Ramos (cell line): ENCODE measurements around the gene CDK19.
"Not testable (repeated sequence)": the region's sequence is repeated elsewhere in the genome, so short reads cannot be mapped to it uniquely, and the experiment has no call there.

Experiments
- in situ Hi-C: fragments of 300-500 bp; cut with MboI; formaldehyde crosslinking; loops from one replicate; pipeline ENCODE4 v1.14.3; 2022; ENCODE audit warnings: low sequenced_read_pairs; ENCODE audit not compliant: unreplicated experiment

Gene CDK19

DNA sequence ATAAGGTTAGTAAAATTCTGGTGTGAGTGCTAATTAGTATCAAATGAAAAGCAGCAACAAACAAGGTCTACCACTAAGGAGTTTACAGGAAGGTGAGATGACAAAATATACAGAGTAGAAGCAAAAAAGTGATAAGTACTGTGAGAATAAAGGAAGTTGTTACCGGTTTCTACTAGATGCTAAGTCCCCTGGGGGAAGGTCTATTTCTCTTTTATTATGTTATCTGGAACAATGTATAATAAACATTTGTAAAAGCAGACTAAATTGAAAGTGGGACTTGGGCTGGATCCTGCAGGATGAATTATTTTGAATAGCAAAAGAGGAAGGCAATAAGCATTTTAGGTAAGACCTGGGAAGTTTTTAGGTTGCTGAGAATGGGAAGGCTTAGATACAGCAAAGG is 180.2 kb downstream of the CDK19 start:
- in situ Hi-C loops = no loop called here

DNA sequence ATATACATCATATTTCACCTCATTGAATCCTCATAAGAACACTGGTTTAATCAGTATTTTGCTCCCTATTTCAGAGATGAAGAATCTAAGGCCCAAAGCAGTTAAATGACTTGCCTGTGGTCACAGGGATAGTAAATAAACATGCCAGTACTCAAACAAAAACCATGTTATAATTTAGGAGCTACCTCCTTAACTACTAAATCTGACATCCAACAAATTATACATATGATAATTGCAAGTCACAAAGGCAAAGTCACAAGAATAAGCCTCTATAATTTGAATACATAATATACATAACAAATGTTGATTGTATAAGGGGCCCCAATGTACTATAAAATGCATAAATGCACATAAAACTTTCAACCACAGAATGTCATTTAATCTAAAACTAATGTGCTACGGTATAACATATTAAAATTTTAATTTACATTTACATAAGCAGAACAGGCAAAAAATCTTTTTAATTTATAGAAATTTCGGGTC is 181.5 kb downstream of the CDK19 start:
- in situ Hi-C loops = no loop called here

DNA sequence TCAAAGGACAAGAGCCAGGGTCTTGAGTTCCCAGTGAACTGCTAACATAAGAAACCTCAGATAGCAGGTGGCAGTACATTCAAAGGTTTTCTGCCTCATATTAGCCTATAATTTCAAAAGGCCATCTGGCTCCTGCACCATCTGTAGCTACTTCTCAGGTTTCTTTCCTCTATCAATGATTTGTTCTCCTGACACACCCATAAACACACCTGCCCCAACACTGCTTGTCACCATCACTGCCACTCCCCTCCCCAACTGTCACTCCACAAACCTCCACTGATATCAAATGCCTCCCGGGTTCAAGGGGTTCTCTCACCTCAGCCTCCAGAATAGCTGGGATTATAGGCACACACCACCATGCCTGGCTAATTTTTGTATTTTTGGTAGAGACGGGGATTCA is 186.1 kb downstream of the CDK19 start:
- in situ Hi-C loops = no loop called here

GRCh38 chr6:110628330-110628729 is 186.9 kb downstream of the CDK19 start:
- in situ Hi-C loops = no loop called here

DNA sequence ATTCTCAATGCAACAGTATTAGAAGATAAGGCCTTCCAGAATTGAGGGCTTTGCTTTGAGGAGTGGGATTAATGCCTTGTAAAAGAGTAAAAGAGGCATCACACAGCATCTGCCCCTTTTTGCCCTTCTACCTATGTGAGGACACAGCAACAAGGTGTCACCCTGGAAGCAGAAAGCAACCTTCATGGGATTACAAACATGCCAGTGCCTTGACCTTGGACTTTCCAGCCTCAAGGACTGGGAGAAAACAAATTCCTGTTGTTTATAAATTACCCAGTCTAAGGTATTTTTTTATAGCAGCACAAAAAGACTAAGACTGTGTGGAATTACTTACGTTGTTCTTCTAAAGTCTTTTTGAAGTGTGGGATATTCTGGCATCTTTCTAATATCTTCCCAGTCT is 188.8 kb downstream of the CDK19 start:
- in situ Hi-C loops = no loop called here

DNA sequence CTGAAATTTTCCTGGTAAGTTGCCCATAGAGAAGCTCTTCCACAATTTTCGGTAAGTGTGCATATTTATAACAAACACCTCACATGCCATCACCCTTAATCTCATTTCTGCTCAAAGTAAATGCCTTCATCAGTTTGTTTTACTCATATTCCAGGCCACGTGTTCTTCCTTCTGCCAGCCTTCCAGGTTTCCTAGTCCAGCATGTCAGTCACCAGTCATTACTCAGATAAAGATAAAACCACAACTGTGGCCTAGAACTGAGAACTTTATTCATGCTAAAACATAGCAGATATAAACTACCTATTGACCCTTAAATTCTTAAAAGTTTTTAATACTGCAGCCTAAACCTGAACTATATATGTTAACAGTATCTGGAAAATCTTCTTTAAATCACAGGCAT is 189.4 kb downstream of the CDK19 start:
- in situ Hi-C loops = no loop called here

GRCh38 chr6:110622912-110623578 is 192.2 kb downstream of the CDK19 start:
- in situ Hi-C loops = no loop called here

- in situ Hi-C loops = no loop called here
Observed at GRCh38 chr6:110621061-110621460, 194.2 kb downstream of the CDK19 start.

DNA sequence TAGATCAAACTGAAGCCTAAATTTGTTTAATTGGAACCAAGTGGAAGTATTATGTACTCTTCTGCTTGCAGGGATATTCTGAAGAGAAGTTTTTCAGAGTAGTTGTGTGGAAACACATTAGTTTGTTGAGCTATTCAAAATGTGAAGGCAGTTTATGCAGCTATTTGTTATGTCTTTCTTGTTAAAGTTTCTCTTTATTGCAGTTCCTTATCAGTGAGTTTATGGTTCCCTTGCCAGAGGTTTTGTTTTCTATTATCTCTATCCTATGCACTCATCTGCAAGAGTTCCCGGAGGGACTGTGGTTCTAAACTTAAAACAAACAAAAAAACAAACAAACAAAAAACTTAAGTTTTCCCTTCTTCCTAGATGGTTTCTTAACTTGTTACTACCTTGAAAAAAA is 195.2 kb downstream of the CDK19 start:
- in situ Hi-C loops = no loop called here

DNA sequence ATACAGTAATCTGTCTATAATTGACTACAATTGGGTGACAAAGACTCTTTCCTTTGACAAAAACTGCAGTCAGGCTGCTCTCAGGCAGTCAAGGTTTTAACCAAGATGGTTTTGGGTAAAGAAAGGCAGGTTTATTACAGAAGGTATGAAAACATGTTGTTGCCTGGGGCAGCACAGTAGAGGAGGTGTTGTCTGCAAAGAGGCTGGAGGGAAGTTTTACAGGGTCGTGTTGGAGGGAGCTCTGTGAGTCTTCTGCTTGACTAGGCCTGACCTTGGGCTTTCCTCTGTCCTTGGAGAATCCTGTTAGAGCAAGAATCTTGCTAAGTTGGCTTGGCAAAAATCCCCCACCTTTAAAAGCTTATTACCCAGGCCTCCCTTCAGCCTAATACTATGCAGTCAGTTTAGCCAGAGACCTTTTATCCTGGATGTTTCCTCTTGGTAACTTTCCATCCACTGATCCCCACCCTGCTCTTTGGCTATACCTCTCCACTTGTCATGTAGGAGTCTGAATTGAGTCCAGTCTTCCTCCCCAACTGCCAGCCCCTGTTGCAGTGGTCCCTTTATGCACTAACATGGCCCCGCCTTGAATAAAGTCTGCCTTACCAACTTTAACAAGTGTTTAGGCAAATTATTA is 195.9 kb downstream of the CDK19 start:
- in situ Hi-C loops = no loop called here

GRCh38 chr6:110618591-110619267 is 196.5 kb downstream of the CDK19 start:
- in situ Hi-C loops = no loop called here

DNA sequence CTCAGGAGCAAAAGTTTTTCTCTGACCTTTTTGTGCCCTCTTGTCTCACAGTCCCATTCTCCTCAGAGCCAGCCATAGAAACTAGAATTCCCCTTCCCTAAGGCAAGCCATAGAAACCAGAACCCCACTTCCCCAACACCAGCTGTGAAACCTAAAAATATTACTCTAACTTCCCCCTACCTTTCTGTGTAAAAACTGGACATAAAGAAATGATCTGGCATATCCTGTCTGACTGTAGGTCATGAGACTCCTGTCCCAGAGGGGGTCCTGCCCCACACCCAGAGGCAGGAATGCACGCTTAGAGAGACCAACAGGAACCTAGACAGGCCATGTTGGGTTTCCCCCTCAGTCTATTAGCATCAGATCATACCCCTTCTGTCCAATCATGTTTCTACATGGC is 198.2 kb downstream of the CDK19 start:
- in situ Hi-C loops = no loop called here

DNA sequence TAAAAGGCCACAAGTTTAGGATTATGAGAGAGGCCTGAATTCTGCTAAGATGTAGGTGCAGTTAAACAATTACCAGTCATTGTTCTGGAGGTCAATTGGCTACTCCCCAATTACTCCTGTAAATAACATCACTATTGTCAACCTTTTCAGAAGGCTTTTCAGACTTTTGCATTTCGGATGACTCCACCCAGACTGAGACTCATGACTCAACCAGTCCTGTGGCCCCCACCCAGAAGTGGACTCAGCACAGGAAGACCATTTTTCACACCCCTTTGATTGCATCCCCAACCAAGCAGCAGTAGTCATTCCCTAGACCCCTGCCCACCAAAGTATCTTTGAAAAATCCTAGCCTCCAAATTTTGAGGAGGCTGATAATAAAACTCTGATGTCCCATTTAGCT is 199.5 kb downstream of the CDK19 start:
- in situ Hi-C loops = no loop called here

- in situ Hi-C loops = no loop called here
Observed at GRCh38 chr6:110614586-110614985, 200.7 kb downstream of the CDK19 start.

DNA sequence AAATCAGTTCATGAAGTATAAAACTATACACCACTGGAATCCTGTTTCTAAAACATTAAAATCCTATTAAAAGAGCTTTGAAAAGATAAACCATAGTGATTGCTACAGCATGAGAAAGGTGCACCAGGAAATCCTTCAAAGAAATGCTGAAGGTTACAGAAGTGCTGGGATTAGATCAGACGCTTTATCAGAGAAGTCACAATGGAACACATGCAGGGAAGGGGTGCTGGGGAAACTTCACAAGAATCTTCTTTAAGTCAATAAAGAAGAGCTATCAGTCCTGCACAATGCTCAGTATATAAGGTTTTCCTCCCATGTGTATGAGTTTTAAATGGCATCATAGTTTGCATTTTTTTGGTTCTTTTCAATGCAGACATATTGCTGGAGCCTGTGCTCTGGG is 201.2 kb downstream of the CDK19 start:
- in situ Hi-C loops = no loop called here

DNA sequence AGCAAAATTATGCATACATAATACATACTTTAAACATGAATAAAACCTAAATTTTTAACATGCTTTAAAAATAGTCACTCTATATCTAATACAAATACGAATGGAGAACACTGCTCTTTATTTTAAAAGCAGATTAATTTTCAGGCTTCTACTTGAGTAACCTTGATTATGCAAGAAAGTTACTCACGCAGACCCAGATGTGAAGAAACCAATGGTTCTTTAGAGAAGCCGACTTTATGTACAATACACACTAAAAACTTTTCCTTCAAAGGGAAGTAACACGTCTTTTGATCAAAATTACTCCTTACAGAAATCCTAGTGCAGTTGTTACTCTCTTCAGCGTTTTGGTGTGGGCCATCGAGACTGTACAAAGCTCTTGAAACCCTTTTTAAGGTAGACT is 201.9 kb downstream of the CDK19 start:
- in situ Hi-C loops = no loop called here

DNA sequence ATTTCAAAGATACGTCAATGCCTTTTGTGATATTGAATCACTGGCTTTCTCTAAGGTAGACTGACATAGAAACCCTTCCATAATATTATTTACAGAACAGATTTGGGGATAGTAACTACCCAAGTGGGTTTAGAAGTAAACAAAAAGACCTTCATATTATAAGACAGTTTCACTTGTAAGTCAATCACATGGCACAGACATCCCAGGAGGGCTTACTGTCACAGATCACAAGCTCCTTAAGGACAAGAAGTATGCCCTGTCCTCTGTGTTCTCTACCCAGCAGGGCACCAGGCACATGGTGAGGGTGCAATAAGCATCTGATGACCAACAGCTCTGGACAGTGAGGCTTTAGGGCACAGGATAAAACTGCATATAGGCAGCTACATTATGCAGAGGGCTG is 203.0 kb downstream of the CDK19 start:
- in situ Hi-C loops = no loop called here

DNA sequence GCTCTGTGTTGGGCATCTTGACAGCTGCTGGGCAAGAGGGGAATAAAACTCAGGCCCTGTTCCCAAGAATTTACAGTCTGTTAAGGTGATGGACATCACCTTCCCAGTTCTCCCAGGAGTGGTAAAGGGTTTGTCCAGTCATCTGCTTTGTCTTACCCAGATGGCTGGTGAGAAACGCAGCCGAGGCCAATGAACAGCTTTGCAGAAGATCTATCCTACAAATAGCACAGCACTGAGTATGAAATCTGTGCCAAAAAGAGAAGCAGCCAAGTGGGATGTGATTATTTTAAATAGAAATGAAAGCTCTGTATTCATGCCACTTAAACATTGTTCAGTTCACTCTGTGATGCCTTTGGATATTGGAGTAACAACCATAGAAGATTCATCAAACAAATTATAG is 206.2 kb downstream of the CDK19 start:
- in situ Hi-C loops = no loop called here

- in situ Hi-C loops = no loop called here
Observed at GRCh38 chr6:110608151-110608550, 207.1 kb downstream of the CDK19 start.

DNA sequence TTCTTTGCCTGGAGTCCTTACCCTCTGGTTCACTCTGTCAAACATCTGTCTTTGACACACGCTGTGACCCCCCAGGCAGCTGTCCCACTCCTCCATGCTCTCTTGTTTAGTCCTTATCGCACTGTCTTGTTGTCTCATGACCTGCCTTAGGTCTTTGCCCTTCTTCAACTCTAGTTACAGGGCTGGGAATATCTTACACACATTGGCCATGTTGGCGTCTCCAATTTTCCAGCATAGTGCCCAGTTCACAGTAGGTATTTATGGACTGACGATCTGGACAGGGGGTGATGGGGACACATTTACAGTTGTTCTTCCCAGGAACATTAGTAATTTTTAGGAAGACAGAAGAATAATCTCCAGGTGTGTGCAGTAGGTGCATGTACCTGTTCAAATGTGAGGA is 209.1 kb downstream of the CDK19 start:
- in situ Hi-C loops = no loop called here

DNA sequence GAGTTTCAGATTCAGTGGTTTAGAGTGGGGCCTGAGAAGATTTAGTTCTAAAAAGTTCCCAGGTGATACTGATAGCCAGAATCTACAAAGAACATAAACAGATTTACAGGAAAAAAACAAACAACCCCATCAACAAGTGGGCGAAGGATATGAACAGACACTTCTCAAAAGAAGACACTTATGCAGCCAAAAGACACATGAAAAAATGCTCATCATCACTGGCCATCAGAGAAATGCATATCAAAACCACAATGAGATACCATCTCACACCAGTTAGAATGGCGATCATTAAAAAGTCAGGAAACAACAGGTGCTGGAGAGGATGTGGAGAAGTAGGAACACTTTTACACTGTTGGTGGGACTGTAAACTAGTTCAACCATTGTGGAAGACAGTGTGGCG is 214.6 kb downstream of the CDK19 start:
- in situ Hi-C loops = not testable (repeated sequence)

DNA sequence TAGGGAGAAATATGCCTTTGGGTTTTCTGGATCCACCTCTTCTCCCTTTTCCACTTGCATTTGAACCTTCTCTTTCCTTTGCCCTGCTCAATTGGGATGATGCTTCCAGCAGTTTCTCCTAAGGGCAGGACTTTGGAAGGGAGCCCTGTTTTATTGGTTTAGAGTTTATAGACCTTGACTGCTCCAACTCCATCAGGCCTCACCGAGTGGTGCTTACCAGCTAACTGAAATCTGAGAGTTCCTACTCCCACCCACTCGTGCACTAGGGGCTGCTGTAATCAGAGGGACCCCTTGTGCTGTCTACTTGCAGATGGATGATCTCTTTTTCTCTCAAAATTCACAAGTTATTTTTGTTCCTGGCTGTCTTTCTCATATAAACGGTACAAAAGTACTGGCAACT is 217.5 kb downstream of the CDK19 start:
- in situ Hi-C loops = no loop called here
